Activated CD8-positive, alpha-beta T cell treated with anti-CD3 and anti-CD28 coated beads for 36 hours (primary cell): ENCODE results near the gene ERICH2. TPM values are rescaled to one million over a fixed set of nuclear protein-coding genes. Genes with fewer than 3 reads are reported as not detected.
"Not testable (repeated sequence)": the region's sequence is repeated elsewhere in the genome, so short reads cannot be mapped to it uniquely, and the experiment has no call there.

Experiments used
- ATAC-seq: fragments of 200-7000 bp; cut with Tn5 transposase; one replicate; pipeline ENCODE4 v1.10.0; 2021; ENCODE audit warnings: mild to moderate bottlenecking, moderate library complexity
- CTCF ChIA-PET: fragments of 350-600 bp; sonication (Branson Sonifier 250); formaldehyde crosslinking; loops from one replicate; lab custom pipeline; 2021; ENCODE audit warnings: antibody characterized with exemption; lab: Charles Lee
- POLR2A ChIA-PET: fragments of 350-600 bp; sonication (Branson Sonifier 250); formaldehyde crosslinking; loops from one replicate; lab custom pipeline; 2021; ENCODE audit warnings: antibody characterized with exemption; lab: Charles Lee
- DNase-seq: peaks from one replicate; pipeline ENCODE4 v3.0.0-alpha.2; 2020
- H3K27ac Mint-ChIP-seq: one replicate; pipeline ENCODE4 v1.8.0; 2021; ENCODE audit warnings: mild to moderate bottlenecking, mixed read lengths
- H3K27me3 Mint-ChIP-seq: one replicate; pipeline ENCODE4 v1.8.0; 2021; ENCODE audit warnings: mixed read lengths
- H3K36me3 Mint-ChIP-seq: one replicate; pipeline ENCODE4 v1.8.0; 2021; ENCODE audit warnings: low read depth, mixed read lengths
- H3K4me1 Mint-ChIP-seq: one replicate; pipeline ENCODE4 v1.8.0; 2021; ENCODE audit warnings: low read depth, mixed read lengths
- H3K4me3 Mint-ChIP-seq: one replicate; pipeline ENCODE4 v1.8.0; 2021; ENCODE audit warnings: mild to moderate bottlenecking, moderate library complexity, mixed read lengths
- H3K9me3 Mint-ChIP-seq: one replicate; pipeline ENCODE4 v1.8.0; 2021; ENCODE audit warnings: mixed read lengths
- CTCF ChIP-seq: fragments of 200-600 bp; IDR thresholded peaks from one replicate; pipeline ENCODE4 v1.8.0; 2022; ENCODE audit warnings: antibody characterized with exemption, mild to moderate bottlenecking
- intact Hi-C: fragments of 100-400 bp; cut with micrococcal nuclease; formaldehyde crosslinking; loops from one replicate; pipeline ENCODE4 v1.10.0; 2022
- total RNA-seq, 2 experiments: library from RNA; stranded (reverse); gene quantifications; one replicate each; pipeline ENCODE4 v1.2.3, GENCODE V29; 2021

ERICH2 gene
- total RNA-seq, 2 experiments from 2014 or later, result not detected

GRCh38 chr2:170733798-170734600 is 36.2 kb upstream of the ERICH2 start:
- no peaks in the 10 kb centered on the region for H3K9me3 Mint-ChIP-seq
- H3K4me1 Mint-ChIP-seq, result no peaks in the 10 kb centered on the region
- no peak overlapping the region for H3K4me3 Mint-ChIP-seq
- CTCF ChIA-PET, result interaction anchor here (1.7 kb wide), 1 partner anchor 78 kb away, joined by 3 read pairs; no protein-coding TSS in a partner anchor
- H3K27me3 Mint-ChIP-seq, result peaks cover 11% of the 10 kb centered on the region
- DNase-seq, result no peak
- no peak for ATAC-seq
- intact Hi-C loops, result no loop called here
- no peaks in the 10 kb centered on the region for H3K36me3 Mint-ChIP-seq
- no peak for TF ChIP-seq CTCF
- POLR2A ChIA-PET, result no interaction called here
- H3K27ac Mint-ChIP-seq, result no peak overlapping the region

DNA sequence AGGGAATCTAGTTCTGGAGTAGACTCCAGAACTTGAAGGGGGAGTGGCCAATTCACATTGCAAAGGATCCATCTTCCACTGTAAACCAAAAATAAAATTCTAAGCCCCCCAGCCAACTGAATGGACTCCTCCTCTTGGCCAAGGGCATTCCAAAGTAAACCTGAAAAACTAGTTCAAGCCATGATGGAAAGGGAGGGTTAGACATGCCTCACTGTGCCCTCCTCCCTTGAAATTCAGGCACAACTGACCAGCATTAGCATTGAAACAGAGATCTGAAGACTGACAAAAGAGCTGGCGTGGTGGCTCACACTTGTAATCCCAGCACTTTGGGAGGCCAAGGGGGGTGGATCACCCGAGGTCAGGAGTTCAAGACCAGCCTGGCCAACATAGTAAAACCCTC is 35.6 kb upstream of the ERICH2 start:
- DNase-seq, ATAC-seq, H3K27me3 Mint-ChIP-seq, H3K9me3 Mint-ChIP-seq, H3K4me3 Mint-ChIP-seq, H3K4me1 Mint-ChIP-seq, H3K36me3 Mint-ChIP-seq, H3K27ac Mint-ChIP-seq, POLR2A ChIA-PET, intact Hi-C loops: not testable (repeated sequence)
- CTCF ChIA-PET, result interaction anchor here (1.7 kb wide), 1 partner anchor 78 kb away, joined by 3 read pairs; no protein-coding TSS in a partner anchor

GRCh38 chr2:170736628-170737027 is 33.5 kb upstream of the ERICH2 start:
- TF ChIP-seq CTCF, result no peak
- POLR2A ChIA-PET, result no interaction called here
- Mint-ChIP-seq H3K4me3 (no peak overlapping the region), H3K27ac (no peak overlapping the region), H3K9me3 (no peaks in the 10 kb centered on the region), H3K4me1 (no peaks in the 10 kb centered on the region), H3K27me3 (peaks cover 3% of the 10 kb centered on the region), H3K36me3 (no peaks in the 10 kb centered on the region)
- no peak for DNase-seq
- CTCF ChIA-PET, result no interaction called here
- no peak for ATAC-seq
- intact Hi-C loops, result no loop called here

- no peak for TF ChIP-seq CTCF
- Mint-ChIP-seq H3K27me3 (peaks cover 3% of the 10 kb centered on the region), H3K4me3 (no peak overlapping the region), H3K36me3 (no peaks in the 10 kb centered on the region), H3K4me1 (no peaks in the 10 kb centered on the region), H3K9me3 (no peaks in the 10 kb centered on the region), H3K27ac (no peak overlapping the region)
- ATAC-seq (no peak), DNase-seq (no peak)
- CTCF ChIA-PET, result no interaction called here
- POLR2A ChIA-PET, result no interaction called here
- intact Hi-C loops, result no loop called here
Measured at GRCh38 chr2:170737406-170737805, 32.8 kb upstream of the ERICH2 start.

DNA sequence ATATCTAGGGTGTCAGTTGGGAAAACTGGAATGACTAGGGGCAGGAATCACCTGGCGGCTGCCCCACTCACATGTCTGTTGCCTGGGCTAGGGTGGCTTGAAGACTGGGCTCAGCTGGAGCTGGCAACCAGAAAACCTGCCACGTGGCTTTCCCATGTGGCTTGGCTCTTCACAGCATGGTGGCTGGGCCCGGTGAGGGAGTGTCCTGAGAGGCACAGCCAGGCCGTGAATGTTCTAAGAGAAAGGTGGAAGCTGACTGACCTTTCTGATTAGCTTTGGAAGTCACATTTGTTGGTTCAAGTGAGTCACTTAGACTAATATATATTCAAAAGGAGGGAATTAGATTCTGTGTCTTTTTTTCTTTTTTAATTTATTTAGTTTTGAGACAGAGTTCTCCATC is 32.4 kb upstream of the ERICH2 start:
- intact Hi-C loops, result no loop called here

More for the DNA sequence above, 32.4 kb upstream of the ERICH2 start:
- ChIA-PET POLR2A (no interaction called here), CTCF (no interaction called here)
- Mint-ChIP-seq H3K4me3 (no peak overlapping the region), H3K36me3 (no peaks in the 10 kb centered on the region), H3K27ac (no peak overlapping the region), H3K27me3 (peaks cover 3% of the 10 kb centered on the region), H3K4me1 (no peaks in the 10 kb centered on the region), H3K9me3 (no peaks in the 10 kb centered on the region)
- DNase-seq (no peak), ATAC-seq (no peak)
- TF ChIP-seq CTCF, result no peak
